ENCODE data around the gene ZNF804B.

DNA sequence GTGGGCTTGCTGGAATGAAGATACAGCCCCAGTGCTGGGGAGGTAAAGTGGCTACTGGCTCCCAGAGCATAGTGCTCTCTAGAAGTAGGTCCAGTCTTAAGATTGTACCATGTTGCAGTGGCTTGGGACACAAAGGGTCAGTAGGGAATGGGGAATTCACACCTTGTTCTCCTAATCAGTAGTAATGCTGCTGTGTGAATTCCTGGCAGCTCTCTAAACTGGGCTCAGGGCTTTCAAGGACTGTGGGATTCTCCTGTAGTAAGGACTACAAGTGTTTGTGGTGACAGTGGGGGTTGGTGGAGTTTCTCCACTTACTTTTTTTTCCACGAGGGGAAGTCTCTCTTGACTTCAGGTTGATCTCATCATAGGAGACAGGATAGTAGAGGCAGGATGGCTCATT is 262.2 kb downstream of the ZNF804B start:
- TF ChIP-seq, protein P1, sequence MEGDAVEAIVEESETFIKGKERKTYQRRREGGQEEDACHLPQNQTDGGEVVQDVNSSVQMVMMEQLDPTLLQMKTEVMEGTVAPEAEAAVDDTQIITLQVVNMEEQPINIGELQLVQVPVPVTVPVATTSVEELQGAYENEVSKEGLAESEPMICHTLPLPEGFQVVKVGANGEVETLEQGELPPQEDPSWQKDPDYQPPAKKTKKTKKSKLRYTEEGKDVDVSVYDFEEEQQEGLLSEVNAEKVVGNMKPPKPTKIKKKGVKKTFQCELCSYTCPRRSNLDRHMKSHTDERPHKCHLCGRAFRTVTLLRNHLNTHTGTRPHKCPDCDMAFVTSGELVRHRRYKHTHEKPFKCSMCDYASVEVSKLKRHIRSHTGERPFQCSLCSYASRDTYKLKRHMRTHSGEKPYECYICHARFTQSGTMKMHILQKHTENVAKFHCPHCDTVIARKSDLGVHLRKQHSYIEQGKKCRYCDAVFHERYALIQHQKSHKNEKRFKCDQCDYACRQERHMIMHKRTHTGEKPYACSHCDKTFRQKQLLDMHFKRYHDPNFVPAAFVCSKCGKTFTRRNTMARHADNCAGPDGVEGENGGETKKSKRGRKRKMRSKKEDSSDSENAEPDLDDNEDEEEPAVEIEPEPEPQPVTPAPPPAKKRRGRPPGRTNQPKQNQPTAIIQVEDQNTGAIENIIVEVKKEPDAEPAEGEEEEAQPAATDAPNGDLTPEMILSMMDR (conservative IDR thresholded peaks at IDR 0.05; ENCODE audit: low read depth, low read length): no peak
- no peak for TF ChIP-seq EZH2 (IDR thresholded peaks at IDR 0.05; ENCODE audit: borderline replicate concordance, low read depth, low read length, poor library complexity, severe bottlenecking)
